K562 (cell line): ENCODE data around the gene ICE2. TPM values are rescaled to one million over a fixed set of nuclear protein-coding genes. Genes with fewer than 3 reads are reported as not detected.

Experiments
- ATAC-seq: fragments of 200-7000 bp; cut with Tn5 transposase; 3 replicates; pipeline ENCODE4 v1.9.1; 2020; ENCODE audit warnings: moderate library complexity
- BruUV-seq: library from RNA; stranded (reverse); fragments of 400-500 nt; replicated peaks from 2 replicates; lab custom pipeline; 2021; lab: Mats Ljungman, UMichigan
- CTCF ChIA-PET: fragments of 300-600 bp; formaldehyde crosslinking; extraction: SDS; loops from one replicate; lab custom pipeline; 2021; ENCODE audit warnings: low intra/inter-chr PET ratio; lab: Yijun Ruan, JAX
- POLR2A ChIA-PET: fragments of 300-600, 350-650 bp; sonication (Branson Sonifier 250); formaldehyde crosslinking; extraction: SDS; loops from one replicate; lab custom pipeline; 2021; ENCODE audit warnings: antibody characterized with exemption, inconsistent platforms; lab: Yijun Ruan, JAX
- DNase-seq, 4 experiments: peaks; one replicate each; pipeline versions ENCODE4 v3.0.0 to v3.0.0-alpha.2; 2011 to 2018; ENCODE audit warnings: low spot score in 3 of 4, mixed read lengths in 3 of 4; ENCODE audit errors: extremely low read depth in 1 of 4
- FAIRE-seq: peaks from 2 replicates; lab custom pipeline; 2011; peaks lifted over from hg19 to GRCh38; lab: Jason Lieb, UNC
- H2AFZ ChIP-seq: 2 replicates; pipeline ENCODE4 v1.6.0; 2011; ENCODE audit warnings: low read depth, low read length, control low read depth, inconsistent platforms
- H3K27ac ChIP-seq: fragments of 200-600 bp; 3 replicates; pipeline ENCODE4 v1.8.0; 2011; ENCODE audit warnings: low read depth, mild to moderate bottlenecking, control low read depth, inconsistent platforms, low read length, moderate library complexity, mixed read lengths; ENCODE audit errors: extremely low read depth
- H3K27me3 ChIP-seq, 2 experiments: fragments of 300-600 bp in 1 of 2; 2 replicates in 1 of 2; 3 replicates in 1 of 2; pipeline versions ENCODE4 v1.6.0 to v1.8.0; 2011; ENCODE audit warnings: inconsistent platforms in 2 of 2, low read length in 2 of 2, mild to moderate bottlenecking in 1 of 2, mixed read lengths in 1 of 2, moderate library complexity in 1 of 2; ENCODE audit not compliant: control insufficient read depth in 2 of 2, insufficient read depth in 2 of 2
- H3K36me3 ChIP-seq: fragments of 300-600 bp; 3 replicates; pipeline ENCODE4 v1.8.0; 2011; ENCODE audit warnings: mild to moderate bottlenecking, low read length, inconsistent platforms; ENCODE audit not compliant: control insufficient read depth, insufficient read depth
- H3K4me1 ChIP-seq, 2 experiments: fragments of 200-600 bp in 1 of 2; replicated peaks in 1 of 2; 2 replicates in 1 of 2; 3 replicates in 1 of 2; pipeline versions ENCODE4 v1.5.1 to v1.8.0; 2011; ENCODE audit warnings: inconsistent platforms in 2 of 2, low read length in 2 of 2, mild to moderate bottlenecking in 1 of 2, mixed read lengths in 1 of 2, moderate library complexity in 1 of 2; ENCODE audit not compliant: control insufficient read depth in 2 of 2, insufficient read depth in 2 of 2
- H3K4me2 ChIP-seq: 2 replicates; pipeline ENCODE4 v1.6.1; 2011; ENCODE audit warnings: low read length, control low read depth, inconsistent platforms, mixed read lengths; ENCODE audit not compliant: insufficient read depth
- H3K4me3 ChIP-seq: fragments of 200-600 bp; sonication (generic), shearing (Covaris generic); 2 replicates; pipeline ENCODE4 v1.5.1; 2016; ENCODE audit warnings: control low read depth, inconsistent platforms
- H3K79me2 ChIP-seq: fragments of 200-600 bp; 3 replicates; pipeline ENCODE4 v1.8.0; 2011; ENCODE audit warnings: low read length, inconsistent platforms; ENCODE audit not compliant: control insufficient read depth, insufficient read depth
- H3K9ac ChIP-seq, 2 experiments: 2 replicates each; pipeline versions ENCODE4 v1.6.0 to v1.6.1; 2011; ENCODE audit warnings: low read depth in 2 of 2, low read length in 2 of 2, control low read depth in 1 of 2, inconsistent platforms in 1 of 2, mild to moderate bottlenecking in 1 of 2, mixed read lengths in 1 of 2; ENCODE audit not compliant: insufficient read depth in 1 of 2
- H3K9me1 ChIP-seq: one replicate; pipeline ENCODE4 v1.6.0; 2011; ENCODE audit warnings: inconsistent platforms, mild to moderate bottlenecking, low read length, moderate library complexity; ENCODE audit not compliant: control insufficient read depth, insufficient read depth
- H3K9me3 ChIP-seq: replicated peaks from 2 replicates; pipeline ENCODE4 v1.5.1; 2011; ENCODE audit warnings: low read depth, low read length, inconsistent platforms; ENCODE audit not compliant: control insufficient read depth, insufficient read depth
- H4K20me1 ChIP-seq: replicated peaks from 2 replicates; pipeline ENCODE4 v1.6.1; 2011; ENCODE audit warnings: low read length, inconsistent platforms, mixed read lengths; ENCODE audit not compliant: control insufficient read depth, insufficient read depth
- AFF1 ChIP-seq, 2 experiments: fragments of 450-650 bp; IDR thresholded peaks; 2 replicates each; pipeline ENCODE4 v1.6.1; 2018; ENCODE audit warnings: mild to moderate bottlenecking in 2 of 2, low read depth in 1 of 2; ENCODE audit not compliant: partially characterized antibody in 2 of 2
- CXXC5 ChIP-seq: fragments of 250-450 bp; sonication (Bioruptor Pico); IDR thresholded peaks from 2 replicates; pipeline ENCODE4 v1.8.0; 2022; ENCODE audit warnings: inconsistent platforms, mild to moderate bottlenecking, moderate library complexity
- E2F6 ChIP-seq, 2 experiments: IDR thresholded peaks; 2 replicates each; pipeline ENCODE4 v1.6.1; 2011; ENCODE audit warnings: borderline replicate concordance in 1 of 2, control low read depth in 1 of 2, low read depth in 1 of 2, low read length in 1 of 2, mild to moderate bottlenecking in 1 of 2, mixed read lengths in 1 of 2, moderate library complexity in 1 of 2; ENCODE audit not compliant: insufficient read depth in 1 of 2, insufficient read length in 1 of 2, poor library complexity in 1 of 2, severe bottlenecking in 1 of 2; ENCODE audit errors: extremely low read depth in 1 of 2
- ETS2 ChIP-seq: IDR thresholded peaks from 2 replicates; pipeline ENCODE4 v1.6.1; 2016; ENCODE audit warnings: borderline replicate concordance, missing genetic modification characterization, mild to moderate bottlenecking, moderate library complexity, missing compliant biosample characterization; ENCODE audit not compliant: poor library complexity, severe bottlenecking
- RBM17 ChIP-seq: fragments of 200-400 bp; formaldehyde crosslinking; IDR thresholded peaks from 2 replicates; pipeline ENCODE4 v1.6.1; 2017; ENCODE audit warnings: low read depth, mild to moderate bottlenecking, low read length, borderline replicate concordance
- RFX5 ChIP-seq: IDR thresholded peaks from 2 replicates; pipeline ENCODE4 v1.6.1; 2011; ENCODE audit warnings: low read depth, mild to moderate bottlenecking, improper control_type of control experiment, low read length
- THRAP3 ChIP-seq: fragments of 450-650 bp; IDR thresholded peaks from 2 replicates; pipeline ENCODE4 v1.6.1; 2016; ENCODE audit warnings: mild to moderate bottlenecking, inconsistent platforms, borderline replicate concordance
- ZNF184 ChIP-seq: sonication (generic); formaldehyde crosslinking; IDR thresholded peaks from 2 replicates; pipeline ENCODE4 v1.5.0; 2020; ENCODE audit warnings: missing genetic modification reagents
- WGBS: fragments of 100-300 bp; shearing (Covaris generic); methylation state at CpG from one replicate; pipeline ENCODE4 v1.1.6; 2016; ENCODE audit warnings: low coverage, mixed read lengths; ENCODE audit not compliant: insufficient coverage; ENCODE audit errors: missing lambda C conversion rate; 5-methylcytosine and 5-hydroxymethylcytosine counted together
- in situ Hi-C: fragments of 300-500 bp; cut with MboI; formaldehyde crosslinking; loops from 4 replicates; pipeline ENCODE4 v1.15.0; 2018; ENCODE audit warnings: inconsistent platforms, mixed read lengths
- intact Hi-C: fragments of 100-400 bp; cut with micrococcal nuclease; formaldehyde crosslinking; loops from 2 replicates; pipeline ENCODE4 v1.14.2; 2022
- polyA plus RNA-seq, 8 experiments: library from polyadenylated mRNA; depleted of rRNA in 4 of 8; stranded (reverse) in 5 of 8; unstranded in 3 of 8; fragments of >200 nt; fragmentation: Nextera tagmentation in 2 of 8; fragmentation: Illumina TruSeq in 1 of 8; extraction: Ambion mirVana in 2 of 8; extraction: Trizol in 1 of 8; gene quantifications; 2 replicates each; pipeline versions ENCODE4 v1.2.1 to v1.2.3, GENCODE V29; 2011 to 2014; ENCODE audit warnings: inconsistent platforms in 1 of 8, missing spikeins in 1 of 8
- total RNA-seq, 7 experiments: library from RNA; depleted of rRNA in 6 of 7; stranded (reverse); fragments of >200 nt in 6 of 7; fragmentation: Illumina TruSeq in 2 of 7; extraction: Trizol in 2 of 7; gene quantifications; 2 replicates each; pipeline versions ENCODE4 v1.2.1 to v1.2.3, GENCODE V29; 2011 to 2021; ENCODE audit warnings: low replicate concordance in 1 of 7

ICE2 gene
- total and polyA plus RNA-seq, 9 of the 15 experiments (the other 6 are each of a cell fraction or from before 2014, with no cell fraction given), result 21.8 to 87.9 (median 58.1) TPM

- intact Hi-C loops (no loop called here), in situ Hi-C loops (no loop called here)
- Histone ChIP-seq H3K9ac (no peak overlapping the region), H4K20me1 (peaks cover 14% of the 10 kb centered on the region), H3K4me3 (no peak overlapping the region), H2AFZ (no peak overlapping the region), H3K4me1 (no peaks in the 10 kb centered on the region), H3K36me3 (peaks cover 67% of the 10 kb centered on the region), H3K9me3 (no peaks in the 10 kb centered on the region), H3K9me1 (peaks cover under 1% of the 10 kb centered on the region), H3K27ac (no peak overlapping the region), H3K4me2 (no peak overlapping the region), H3K27me3 (no peaks in the 10 kb centered on the region), H3K79me2 (peaks cover 29% of the 10 kb centered on the region)
- no TSS peak for BruUV-seq
- ATAC-seq (no peak), FAIRE-seq (no peak), DNase-seq (no peak)
- ChIA-PET CTCF (no interaction called here), POLR2A (interaction anchor here (0.7 to 4.5 kb wide), 2 partner anchors 10 to 11 kb away, joined by 3 to 38 read pairs; no protein-coding TSS in a partner anchor)
- TF ChIP-seq ZNF184 (CRISPR knock-in tag) (no peak), RBM17 (no peak), RFX5 (no peak), E2F6 (IDR thresholded peaks at IDR 0.05; ENCODE audit: borderline replicate concordance in 1 of 2, extremely low read depth in 1 of 2, insufficient read depth in 1 of 2, insufficient read length in 1 of 2, low read depth in 1 of 2, low read length in 1 of 2, poor library complexity in 1 of 2, severe bottlenecking in 1 of 2) (no peak), THRAP3 (no peak), ETS2 (tag) (no peak), CXXC5 (no peak), AFF1 (IDR thresholded peaks at IDR 0.05; ENCODE audit: low read depth in 1 of 2, partially characterized antibody in 2 of 2) (no peak)
- WGBS, result 68% methylated on average over 3 of the region's 3 CpGs
These were observed 94.9 kb downstream of the ICE2 start for GRCh38 chr15:60384053-60384452.
